ENCODE measurements around the gene KCNQ5. TPM values are rescaled to one million over a fixed set of nuclear protein-coding genes. Genes with fewer than 3 reads are reported as not detected.

The KCNQ5 gene
- total RNA-seq, 1 donor from 2014 or later: not detected

GRCh38 chr6:72639920-72640614, 18.2 kb downstream of the KCNQ5 start:
- DNase-seq (ENCODE audit: low read depth in 2 of 2): no peak

- DNase-seq (ENCODE audit: low read depth in 2 of 2): no peak
These were observed 18.7 kb downstream of the KCNQ5 start for GRCh38 chr6:72640615-72640930.

DNA sequence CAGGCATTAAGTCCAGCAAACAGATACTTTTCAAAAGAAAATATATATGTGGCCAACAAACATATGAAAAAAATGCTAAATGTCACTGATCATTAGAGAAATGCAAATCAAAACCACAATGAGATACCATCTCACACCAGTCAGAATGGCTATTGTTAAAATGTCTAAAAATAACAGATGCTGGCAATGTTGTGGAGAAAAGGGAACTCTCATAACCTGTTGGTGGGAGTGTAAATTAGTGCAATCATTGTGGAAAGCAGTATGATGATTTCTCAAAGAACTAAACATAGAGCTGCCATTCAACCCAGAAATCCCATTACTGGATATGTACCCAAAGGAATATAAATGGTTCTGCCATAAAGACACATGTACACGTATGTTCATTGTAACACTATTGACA, 20.6 kb downstream of the KCNQ5 start:
- DNase-seq (ENCODE audit: low read depth in 2 of 2): no peak

DNA sequence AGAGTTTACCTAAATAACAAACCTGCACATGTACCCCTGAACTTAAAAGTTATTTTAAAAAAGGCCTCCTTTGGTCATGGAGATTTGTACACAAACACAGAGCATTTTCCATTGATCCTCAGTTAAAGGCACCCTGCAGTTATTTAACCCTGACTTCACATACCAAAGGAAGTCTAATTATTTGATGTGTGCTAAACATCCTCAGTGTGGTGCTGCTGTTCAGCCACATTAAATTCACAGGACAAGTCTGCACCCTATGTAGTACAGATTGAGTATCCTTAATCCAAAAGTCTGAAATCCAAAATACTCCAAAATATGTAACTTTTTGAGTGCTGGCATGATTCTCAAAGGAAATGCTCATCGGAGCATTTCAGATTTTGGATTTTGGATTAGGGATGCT, 21.4 kb downstream of the KCNQ5 start:
- DNase-seq (ENCODE audit: low read depth in 2 of 2): no peak

DNA sequence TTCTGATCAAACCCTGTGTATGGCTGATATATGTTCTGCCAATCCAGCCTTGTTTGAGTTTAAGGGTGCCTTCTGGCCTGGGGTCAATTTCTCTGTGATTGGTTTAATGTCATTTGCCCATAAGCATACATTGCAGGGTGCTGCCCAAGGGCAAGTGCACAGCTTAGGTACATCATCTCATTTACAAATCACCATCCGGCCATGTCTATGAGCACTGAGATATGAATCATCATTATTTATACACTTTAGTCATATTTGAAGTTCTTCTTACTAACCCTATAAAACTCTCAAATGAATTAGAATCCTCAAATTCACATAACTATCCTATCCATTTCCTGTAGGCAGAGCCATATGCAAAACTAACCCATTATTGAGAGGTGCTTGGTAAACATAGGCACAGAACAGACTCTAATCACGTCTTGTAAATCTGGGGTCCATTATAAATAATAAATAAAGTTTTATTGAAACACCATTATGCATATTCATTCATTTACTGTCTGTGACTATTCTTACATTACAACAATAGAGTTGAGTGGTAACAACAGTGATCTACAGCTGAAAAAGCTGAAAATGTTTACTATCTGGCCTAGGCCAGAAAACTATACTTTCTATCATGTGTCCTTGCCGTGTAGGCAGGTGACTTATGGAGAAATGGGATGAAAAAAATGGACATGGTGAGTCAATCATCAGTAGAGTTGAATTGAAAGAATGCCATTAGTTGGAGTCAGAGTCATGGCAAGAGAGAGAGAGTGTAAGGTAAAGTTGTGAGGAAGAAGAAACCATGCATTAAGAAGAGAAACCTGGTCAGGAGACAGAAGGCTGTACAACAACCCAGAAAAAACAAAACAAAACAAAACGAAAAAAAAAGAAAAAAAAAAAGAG, 25.0 kb downstream of the KCNQ5 start:
- no peak for DNase-seq (ENCODE audit: low read depth in 2 of 2)

- no peak for DNase-seq (ENCODE audit: low read depth in 2 of 2)
These were observed 25.6 kb downstream of the KCNQ5 start for GRCh38 chr6:72647489-72647888.

DNA sequence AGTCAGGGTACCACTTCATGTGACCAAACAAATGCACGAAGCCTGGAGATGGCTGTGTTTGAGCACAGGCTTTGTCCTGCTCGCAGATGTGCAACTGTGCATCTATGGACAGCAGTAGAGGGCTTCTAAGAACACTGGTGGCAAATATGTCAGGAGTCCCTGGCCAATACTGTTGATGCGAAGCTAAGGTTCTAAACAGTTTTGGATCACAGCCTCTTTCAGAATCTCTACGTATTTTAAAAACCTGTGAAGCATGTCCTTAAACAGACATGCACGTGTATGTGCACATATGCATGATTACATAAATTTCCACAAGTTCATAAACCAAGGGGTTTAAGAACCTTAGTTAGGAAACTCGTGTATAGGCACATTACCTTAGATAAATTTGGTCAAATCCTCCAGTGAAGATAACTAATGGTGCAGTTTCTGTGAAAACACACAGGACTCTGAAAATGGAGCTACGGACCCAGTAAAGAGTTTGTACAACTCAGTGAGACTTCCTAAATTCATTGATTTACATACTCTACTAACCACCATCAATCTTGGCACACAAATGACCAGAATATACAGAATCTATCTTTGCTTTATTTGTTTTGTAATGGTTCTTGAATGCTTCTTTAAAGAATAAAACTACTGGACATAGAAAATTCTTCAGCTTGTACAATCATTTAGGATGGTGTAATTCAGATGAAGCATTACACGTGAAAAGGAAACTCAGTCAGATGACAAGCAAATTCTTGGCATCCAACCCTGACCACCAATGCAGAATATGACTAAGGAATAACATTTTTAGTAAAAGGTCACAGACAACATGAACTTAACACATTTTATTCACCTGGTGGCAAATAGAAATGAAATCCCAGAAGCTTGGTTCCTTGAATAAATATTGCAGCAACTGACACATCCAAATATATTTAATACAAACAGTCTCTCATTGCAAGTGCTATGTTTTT, 27.4 kb downstream of the KCNQ5 start:
- peak in 1 of 2 donors; percentile 68 for DNase-seq (ENCODE audit: low read depth in 2 of 2)

GRCh38 chr6:72650081-72650745, 28.3 kb downstream of the KCNQ5 start:
- peak in 1 of 2 donors; percentile 7 for DNase-seq (ENCODE audit: low read depth in 2 of 2)

DNA sequence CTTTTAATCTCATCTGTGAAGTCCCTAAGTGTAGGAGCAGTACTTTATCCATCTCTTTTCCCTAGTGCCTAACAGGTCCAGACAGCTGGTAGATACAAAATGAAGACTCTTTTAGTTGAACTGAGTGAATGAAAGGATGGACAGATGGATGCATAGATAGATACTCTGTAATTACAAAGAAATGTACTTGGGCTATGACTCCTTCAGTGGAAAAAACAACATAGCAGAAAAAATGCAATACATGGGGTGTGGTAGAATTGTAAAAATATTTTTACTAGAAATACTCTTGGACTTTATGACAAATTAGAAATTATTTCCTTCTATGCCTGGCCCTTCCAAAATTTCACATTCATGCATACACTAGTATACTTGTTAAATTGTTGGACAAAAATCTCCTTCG, 29.3 kb downstream of the KCNQ5 start:
- no peak for DNase-seq (ENCODE audit: low read depth in 2 of 2)

DNA sequence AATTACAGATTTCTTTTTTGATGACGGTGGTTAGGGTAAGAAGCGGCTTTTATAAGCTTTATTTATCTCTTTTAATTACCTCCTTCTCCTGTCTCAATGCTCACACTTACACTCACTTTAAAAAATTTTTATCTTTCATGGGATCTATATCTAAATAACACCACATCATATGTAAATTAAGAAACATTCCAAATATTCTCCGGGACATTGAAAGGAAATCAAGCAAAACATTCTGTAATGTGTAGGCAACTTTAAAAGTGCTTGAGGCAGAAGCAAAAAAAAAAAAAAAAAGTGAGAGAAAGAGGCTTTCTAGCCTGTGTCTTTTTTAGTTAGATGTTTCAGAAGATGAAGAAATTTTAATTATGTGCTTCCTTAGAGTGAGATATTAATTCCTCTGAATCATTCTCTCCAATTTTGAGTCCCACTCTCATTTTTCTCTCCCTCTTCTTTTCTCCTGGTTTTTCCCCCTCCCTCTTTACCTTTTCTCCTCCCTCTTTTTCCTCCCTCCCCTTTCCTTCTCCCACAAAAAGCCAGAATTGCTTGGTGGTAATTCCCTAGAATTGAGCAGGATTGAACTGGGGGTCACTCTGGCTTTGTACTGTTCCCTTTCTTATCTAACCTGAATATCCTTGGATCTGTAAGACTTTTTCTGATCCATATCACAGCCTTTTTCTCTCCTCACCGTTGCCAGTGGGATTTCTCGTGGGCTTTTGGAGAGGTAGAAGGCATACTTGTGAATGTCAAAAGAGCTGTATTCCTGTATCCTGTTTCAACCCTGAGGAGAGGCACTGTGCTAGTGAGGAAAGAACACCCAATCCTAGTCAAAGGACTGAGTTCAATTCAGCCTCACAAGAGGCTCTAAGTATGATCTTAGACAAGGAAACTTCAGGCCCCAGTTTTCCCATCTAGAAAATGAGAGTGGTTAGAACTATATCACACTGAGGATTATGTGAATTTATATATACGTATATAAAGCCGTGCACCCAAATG, 30.4 kb downstream of the KCNQ5 start:
- no peak for DNase-seq (ENCODE audit: low read depth in 2 of 2)

GRCh38 chr6:72653026-72653425, 31.2 kb downstream of the KCNQ5 start:
- DNase-seq (ENCODE audit: low read depth in 2 of 2): no peak

GRCh38 chr6:72654071-72654621, 32.3 kb downstream of the KCNQ5 start:
- DNase-seq (ENCODE audit: low read depth in 2 of 2): no peak

GRCh38 chr6:72657407-72658197, 35.7 kb downstream of the KCNQ5 start:
- DNase-seq (ENCODE audit: low read depth in 2 of 2): no peak

DNA sequence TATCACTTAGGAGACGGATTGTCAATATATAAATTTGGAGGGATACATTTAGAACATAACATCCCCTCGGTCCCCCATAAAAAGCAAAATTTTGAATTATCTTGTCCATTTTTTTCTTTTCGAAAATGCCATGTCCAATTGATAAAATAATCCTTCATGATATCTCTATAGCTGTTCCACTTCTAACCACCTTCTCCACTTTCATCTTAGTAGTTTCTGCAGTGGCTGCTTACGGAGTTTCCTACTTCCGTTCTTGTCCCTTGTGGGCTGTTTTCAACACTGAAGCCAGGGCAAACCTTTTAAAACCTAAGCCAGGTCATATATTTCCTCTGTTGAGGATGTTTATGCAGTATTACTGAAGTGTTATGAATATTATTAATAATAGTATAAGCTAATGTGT, 37.9 kb downstream of the KCNQ5 start:
- no peak for DNase-seq (ENCODE audit: low read depth in 2 of 2)

DNA sequence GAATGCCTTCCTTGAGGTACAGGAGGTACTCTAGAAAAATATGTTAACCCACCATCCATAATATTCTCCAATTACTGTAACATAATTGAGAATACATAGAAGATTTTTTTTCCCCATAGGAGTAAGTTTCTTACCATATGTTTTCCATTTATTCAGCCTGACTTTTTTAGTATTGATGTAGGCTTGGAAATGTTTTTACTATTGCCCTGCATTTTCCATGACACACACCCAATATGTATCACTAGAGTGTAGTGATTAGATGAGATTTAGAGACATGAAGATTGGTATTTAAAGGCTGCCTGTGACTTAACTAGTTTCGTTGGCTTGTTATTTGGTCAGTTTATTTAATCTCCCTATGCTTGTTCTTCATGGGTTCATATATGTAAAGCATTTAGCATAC, 39.5 kb downstream of the KCNQ5 start:
- DNase-seq (ENCODE audit: low read depth in 2 of 2): no peak

DNA sequence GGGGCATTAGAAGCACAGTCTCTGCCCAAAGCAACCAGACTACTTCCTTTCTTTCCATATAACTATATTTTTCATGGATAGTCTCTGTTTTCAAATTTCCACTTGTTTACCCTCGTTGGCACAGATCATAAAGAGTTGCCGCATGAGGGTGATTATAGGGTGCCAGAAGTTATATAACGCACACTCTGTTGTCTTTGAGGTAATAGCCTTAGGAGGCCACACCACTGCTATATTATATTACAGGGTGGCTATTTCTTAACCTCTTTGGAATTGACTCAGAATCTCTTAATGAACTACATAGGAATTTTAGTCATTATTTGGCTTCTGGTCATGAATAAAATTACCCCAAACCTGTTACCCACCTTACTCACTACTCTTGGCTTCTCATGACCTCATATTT, 43.7 kb downstream of the KCNQ5 start:
- no peak for DNase-seq (ENCODE audit: low read depth in 2 of 2)

- no peak for DNase-seq (ENCODE audit: low read depth in 2 of 2)
These were observed 47.5 kb downstream of the KCNQ5 start for GRCh38 chr6:72669324-72669723.

- DNase-seq (ENCODE audit: low read depth in 2 of 2): no peak
These were observed 51.0 kb downstream of the KCNQ5 start for GRCh38 chr6:72672906-72673305.

DNA sequence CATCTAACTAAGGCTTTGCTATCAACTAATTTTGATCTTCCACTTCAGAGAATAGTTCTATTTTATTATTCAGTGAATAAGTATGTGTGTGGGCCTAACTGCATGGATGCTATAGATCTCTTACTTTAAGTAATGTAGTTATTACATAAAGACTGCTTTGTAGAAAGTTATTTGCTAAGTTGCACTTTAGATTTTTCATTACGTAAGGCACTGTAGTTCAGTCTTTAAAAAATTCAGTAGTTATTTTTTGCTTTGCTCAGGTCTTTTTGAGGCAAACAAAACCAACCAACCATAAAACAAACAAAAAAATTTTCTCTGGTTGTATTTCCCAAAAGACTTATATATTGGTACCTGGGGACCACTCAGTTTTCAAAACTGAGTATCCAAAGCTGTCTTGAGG, 53.0 kb downstream of the KCNQ5 start:
- no peak for DNase-seq (ENCODE audit: low read depth in 2 of 2)
